Endothelial cell of umbilical vein (primary cell): Measurements from ENCODE around the gene KCNG2. TPM values are rescaled to one million over a fixed set of nuclear protein-coding genes. Genes with fewer than 3 reads are reported as not detected.

Experiments
- BruUV-seq: library from RNA; stranded (reverse); fragments of 400-500 nt; replicated peaks from 2 replicates; lab custom pipeline; 2021; lab: Mats Ljungman, UMichigan
- CTCF ChIA-PET: fragments of 300-600, 350-600 bp; sonication (Branson Sonifier 250); formaldehyde crosslinking; loops from one replicate; lab custom pipeline; 2021; ENCODE audit warnings: antibody characterized with exemption, inconsistent platforms; lab: Charles Lee
- POLR2A ChIA-PET: fragments of 300-600, 350-600 bp; sonication (Branson Sonifier 250); formaldehyde crosslinking; loops from one replicate; lab custom pipeline; 2021; ENCODE audit warnings: antibody characterized with exemption, inconsistent platforms; lab: Charles Lee
- DNase-seq: peaks from one replicate; pipeline ENCODE4 v3.0.0-alpha.2; 2011; ENCODE audit warnings: low read depth, low spot score
- FAIRE-seq: peaks from 2 replicates; lab custom pipeline; 2011; peaks lifted over from hg19 to GRCh38; lab: Jason Lieb, UNC
- H2AFZ ChIP-seq: 2 replicates; pipeline ENCODE4 v1.6.0; 2012; ENCODE audit warnings: low read depth, low read length, control low read depth, inconsistent platforms
- H3K27ac ChIP-seq: 2 replicates; pipeline ENCODE4 v1.5.1; 2011; ENCODE audit warnings: low read depth, mild to moderate bottlenecking, control low read depth, low read length, moderate library complexity; ENCODE audit not compliant: insufficient read depth
- H3K27me3 ChIP-seq, 2 experiments: 2 replicates each; pipeline versions ENCODE4 v1.6.0 to v1.6.1; 2011; ENCODE audit warnings: low read length in 2 of 2, mixed read lengths in 1 of 2; ENCODE audit not compliant: control insufficient read depth in 2 of 2, insufficient read depth in 2 of 2
- H3K36me3 ChIP-seq, 2 experiments: 2 replicates in 1 of 2; 3 replicates in 1 of 2; pipeline ENCODE4 v1.5.1; 2011; ENCODE audit warnings: low read length in 2 of 2, mild to moderate bottlenecking in 1 of 2, moderate library complexity in 1 of 2; ENCODE audit not compliant: control insufficient read depth in 2 of 2, insufficient read depth in 2 of 2; ENCODE audit errors: extremely low read depth in 1 of 2
- H3K4me1 ChIP-seq: 3 replicates; pipeline ENCODE4 v1.5.1; 2011; ENCODE audit warnings: mild to moderate bottlenecking, low read length; ENCODE audit not compliant: control insufficient read depth, insufficient read depth; ENCODE audit errors: extremely low read depth
- H3K4me2 ChIP-seq: 2 replicates; pipeline ENCODE4 v1.6.1; 2011; ENCODE audit warnings: low read length, control low read depth, mixed read lengths; ENCODE audit not compliant: insufficient read depth
- H3K4me3 ChIP-seq, 3 experiments: fragments of 200-600 bp in 1 of 3; sonication (generic), shearing (Covaris generic) in 1 of 3; replicated peaks in 1 of 3; 2 replicates each; pipeline ENCODE4 v1.5.1; 2011 to 2016; ENCODE audit warnings: control low read depth in 3 of 3, low read length in 3 of 3, mild to moderate bottlenecking in 2 of 3, inconsistent platforms in 1 of 3, low read depth in 1 of 3, moderate library complexity in 1 of 3; ENCODE audit not compliant: insufficient read depth in 1 of 3
- H3K79me2 ChIP-seq: 2 replicates; pipeline ENCODE4 v1.6.0; 2012; ENCODE audit warnings: low read length, inconsistent platforms; ENCODE audit not compliant: control insufficient read depth, insufficient read depth
- H3K9ac ChIP-seq: replicated peaks from 2 replicates; pipeline ENCODE3; 2011; ENCODE audit warnings: low read length, control low read depth; ENCODE audit not compliant: insufficient read depth; ENCODE audit errors: extremely low read depth
- H3K9me1 ChIP-seq: replicated peaks from 3 replicates; pipeline ENCODE4 v1.6.0; 2011; ENCODE audit warnings: mild to moderate bottlenecking, low read length; ENCODE audit not compliant: control insufficient read depth, insufficient read depth; ENCODE audit errors: extremely low read depth
- H3K9me3 ChIP-seq: replicated peaks from 2 replicates; pipeline ENCODE4 v1.5.1; 2012; ENCODE audit warnings: low read length, inconsistent platforms; ENCODE audit not compliant: control insufficient read depth, insufficient read depth
- H4K20me1 ChIP-seq: replicated peaks from 2 replicates; pipeline ENCODE3; 2011; ENCODE audit warnings: mild to moderate bottlenecking, low read length; ENCODE audit not compliant: control insufficient read depth, insufficient read depth; ENCODE audit errors: extremely low read depth
- EZH2 ChIP-seq: IDR thresholded peaks from 2 replicates; pipeline ENCODE4 v1.6.1; 2012; ENCODE audit warnings: borderline replicate concordance, low read depth, mild to moderate bottlenecking, moderate library complexity, low read length, inconsistent platforms; ENCODE audit not compliant: severe bottlenecking
- FOS ChIP-seq: IDR thresholded peaks from 2 replicates; pipeline ENCODE4 v1.6.1; 2011; ENCODE audit warnings: mild to moderate bottlenecking, low read length, moderate library complexity, borderline replicate concordance; ENCODE audit not compliant: insufficient read depth
- GATA2 ChIP-seq: IDR thresholded peaks from 2 replicates; pipeline ENCODE4 v1.7.0; 2011; ENCODE audit warnings: low read depth, mild to moderate bottlenecking, moderate library complexity, mixed read lengths, low read length; ENCODE audit not compliant: insufficient read length, insufficient read depth
- JUN ChIP-seq: IDR thresholded peaks from 2 replicates; pipeline ENCODE4 v1.6.1; 2011; ENCODE audit warnings: borderline replicate concordance, low read depth; ENCODE audit not compliant: insufficient read length, insufficient read depth
- MYC ChIP-seq: IDR thresholded peaks from one replicate; pipeline ENCODE4 v1.6.1; 2011; ENCODE audit warnings: mild to moderate bottlenecking, low read depth, low read length
- POLR2A ChIP-seq: IDR thresholded peaks from 2 replicates; pipeline ENCODE4 v1.6.1; 2012; ENCODE audit warnings: low read depth, mild to moderate bottlenecking, control low read depth, low read length
- POLR2AphosphoS5 ChIP-seq: IDR thresholded peaks from 2 replicates; pipeline ENCODE4 v1.6.1; 2012; ENCODE audit warnings: low read depth, mild to moderate bottlenecking, control low read depth, low read length, moderate library complexity; ENCODE audit not compliant: insufficient read depth
- dilution Hi-C: fragments of 300-500 bp; cut with MboI; formaldehyde crosslinking; loops from one replicate; pipeline ENCODE4 v1.15.0; 2019; ENCODE audit warnings: low sequenced_read_pairs; ENCODE audit not compliant: extremely low pct_ligation_motif_present
- intact Hi-C: fragments of 100-400 bp; cut with micrococcal nuclease; formaldehyde crosslinking; loops from one replicate; pipeline ENCODE4 v1.10.0; 2022
- polyA plus RNA-seq, 4 experiments: library from polyadenylated mRNA; depleted of rRNA in 3 of 4; stranded (reverse) in 3 of 4; unstranded in 1 of 4; fragments of >200 nt; gene quantifications; 2 replicates each; pipeline versions ENCODE4 v1.2.1 to v1.2.3, GENCODE V29; 2011 to 2012; ENCODE audit warnings: missing spikeins in 1 of 4
- total RNA-seq: library from RNA; stranded (reverse); gene quantifications from 2 replicates; pipeline ENCODE4 v1.2.3, GENCODE V29; 2021
- TF ChIP-seq, protein P1 (sequence below), 2 donors: IDR thresholded peaks; 1 replicate in 1 of 2; 2 replicates in 1 of 2; pipeline ENCODE4 v1.5.1; 2011; ENCODE audit warnings: low read length in 2 of 2, mild to moderate bottlenecking in 2 of 2, moderate library complexity in 2 of 2, control low read depth in 1 of 2, inconsistent platforms in 1 of 2, low read depth in 1 of 2; ENCODE audit not compliant: insufficient read depth in 1 of 2; ENCODE audit errors: extremely low read depth in 1 of 2
- TF ChIP-seq, protein P2 (sequence below): IDR thresholded peaks from 2 replicates; pipeline ENCODE4 v1.6.1; 2011; ENCODE audit not compliant: insufficient read depth, insufficient read length

KCNG2 gene
- total and polyA plus RNA-seq, 2 donors (not counting 3 experiments of a cell fraction or from before 2014, with no cell fraction given), result not detected

GRCh38 chr18:79790996-79791972 lies 6.5 kb upstream of the KCNG2 start:
- dilution Hi-C loops (no loop called here), intact Hi-C loops (loop anchor here (10.0 kb wide), 1 partner anchor 164 kb away; the partner anchor contains the start of gene SLC66A2)
- no TSS peak for BruUV-seq
- no peak overlapping the region for H3K4me3 ChIP-seq
- H3K27me3 ChIP-seq, result peaks cover 16 to 18% of the 10 kb centered on the region in 2 experiments
- no peak overlapping the region for H3K4me2 ChIP-seq
- ChIA-PET POLR2A (no interaction called here), CTCF (no interaction called here)
- H3K27ac ChIP-seq, result no peak overlapping the region
- no peaks in the 10 kb centered on the region for H3K9me3 ChIP-seq
- no peaks in the 10 kb centered on the region for H3K9me1 ChIP-seq
- DNase-seq, result no peak
- no peak for FAIRE-seq
- no peak overlapping the region for H2AFZ ChIP-seq
- no peaks in the 10 kb centered on the region for H3K36me3 ChIP-seq
- peaks cover 2% of the 10 kb centered on the region for H3K4me1 ChIP-seq
- no peaks in the 10 kb centered on the region for H4K20me1 ChIP-seq
- H3K79me2 ChIP-seq, result no peaks in the 10 kb centered on the region
- TF ChIP-seq, protein P1, sequence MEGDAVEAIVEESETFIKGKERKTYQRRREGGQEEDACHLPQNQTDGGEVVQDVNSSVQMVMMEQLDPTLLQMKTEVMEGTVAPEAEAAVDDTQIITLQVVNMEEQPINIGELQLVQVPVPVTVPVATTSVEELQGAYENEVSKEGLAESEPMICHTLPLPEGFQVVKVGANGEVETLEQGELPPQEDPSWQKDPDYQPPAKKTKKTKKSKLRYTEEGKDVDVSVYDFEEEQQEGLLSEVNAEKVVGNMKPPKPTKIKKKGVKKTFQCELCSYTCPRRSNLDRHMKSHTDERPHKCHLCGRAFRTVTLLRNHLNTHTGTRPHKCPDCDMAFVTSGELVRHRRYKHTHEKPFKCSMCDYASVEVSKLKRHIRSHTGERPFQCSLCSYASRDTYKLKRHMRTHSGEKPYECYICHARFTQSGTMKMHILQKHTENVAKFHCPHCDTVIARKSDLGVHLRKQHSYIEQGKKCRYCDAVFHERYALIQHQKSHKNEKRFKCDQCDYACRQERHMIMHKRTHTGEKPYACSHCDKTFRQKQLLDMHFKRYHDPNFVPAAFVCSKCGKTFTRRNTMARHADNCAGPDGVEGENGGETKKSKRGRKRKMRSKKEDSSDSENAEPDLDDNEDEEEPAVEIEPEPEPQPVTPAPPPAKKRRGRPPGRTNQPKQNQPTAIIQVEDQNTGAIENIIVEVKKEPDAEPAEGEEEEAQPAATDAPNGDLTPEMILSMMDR (IDR thresholded peaks at IDR 0.05; ENCODE audit: extremely low read depth in 1 of 2, insufficient read depth in 1 of 2, low read depth in 1 of 2, low read length in 2 of 2), result no peak
- TF ChIP-seq POLR2A, result no peak
- TF ChIP-seq JUN, result no peak
- no peak for TF ChIP-seq POLR2AphosphoS5
- no peak for TF ChIP-seq EZH2
- no peak for TF ChIP-seq FOS
- TF ChIP-seq, protein P2, sequence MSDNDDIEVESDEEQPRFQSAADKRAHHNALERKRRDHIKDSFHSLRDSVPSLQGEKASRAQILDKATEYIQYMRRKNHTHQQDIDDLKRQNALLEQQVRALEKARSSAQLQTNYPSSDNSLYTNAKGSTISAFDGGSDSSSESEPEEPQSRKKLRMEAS, result no peak
- no peak for TF ChIP-seq GATA2
- TF ChIP-seq MYC, result no peak
- H3K9ac ChIP-seq, result no peak overlapping the region
